Immature natural killer cell (primary cell): ENCODE data around the gene MAMDC4. TPM values are rescaled to one million over a fixed set of nuclear protein-coding genes. Genes with fewer than 3 reads are reported as not detected.
A peak's percentile ranks its signal among the peaks of the same experiment; 100 is the strongest.
"Not testable (repeated sequence)": the region's sequence is repeated elsewhere in the genome, so short reads cannot be mapped to it uniquely, and the experiment has no call there.

ENCODE experiments used
- DNase-seq, 3 donors: peaks; one replicate each; pipeline ENCODE4 v3.0.0; 2022; ENCODE audit warnings: mixed read lengths in 1 of 3
- H3K27ac Mint-ChIP-seq, 6 donors: one replicate each; pipeline ENCODE4 v1.8.0; 2020; ENCODE audit warnings: mixed read lengths in 6 of 6, mild to moderate bottlenecking in 5 of 6, inconsistent platforms in 4 of 6, moderate library complexity in 3 of 6
- H3K27me3 Mint-ChIP-seq, 3 donors: one replicate each; pipeline ENCODE4 v1.8.0; 2020 to 2021; ENCODE audit warnings: low read depth in 3 of 3, mild to moderate bottlenecking in 3 of 3, mixed read lengths in 3 of 3, moderate library complexity in 3 of 3, inconsistent platforms in 1 of 3
- H3K36me3 Mint-ChIP-seq, 3 donors: one replicate each; pipeline ENCODE4 v1.8.0; 2020; ENCODE audit warnings: mixed read lengths in 3 of 3, inconsistent platforms in 2 of 3, mild to moderate bottlenecking in 2 of 3
- H3K4me1 Mint-ChIP-seq, 2 donors: one replicate each; pipeline ENCODE4 v1.8.0; 2020; ENCODE audit warnings: inconsistent platforms in 2 of 2, mild to moderate bottlenecking in 2 of 2, mixed read lengths in 2 of 2, moderate library complexity in 1 of 2
- H3K4me3 Mint-ChIP-seq, 5 donors: one replicate each; pipeline ENCODE4 v1.8.0; 2020; ENCODE audit warnings: mild to moderate bottlenecking in 5 of 5, mixed read lengths in 5 of 5, inconsistent platforms in 3 of 5, moderate library complexity in 3 of 5
- H3K9me3 Mint-ChIP-seq, 6 donors: one replicate each; pipeline ENCODE4 v1.8.0; 2020; ENCODE audit warnings: mild to moderate bottlenecking in 6 of 6, mixed read lengths in 6 of 6, inconsistent platforms in 4 of 6, moderate library complexity in 3 of 6
- polyA plus RNA-seq, 3 donors: library from polyadenylated mRNA; unstranded; fragments of 300-500 nt; fragmentation: Illumina TruSeq; gene quantifications; one replicate each; pipeline ENCODE4 v1.2.3, GENCODE V29; 2021

MAMDC4 gene
- polyA plus RNA-seq, 3 donors from 2014 or later: 0.19 TPM; not detected in 2

GRCh38 chr9:136838314-136839228 lies 13.6 kb upstream of the MAMDC4 start:
- no peak for DNase-seq
- Mint-ChIP-seq H3K27me3 (peaks cover 3 to 6% (median 4%) of the 10 kb centered on the region in 3 donors), H3K9me3 (no peaks in the 10 kb centered on the region), H3K36me3 (peaks cover 0 to 4% (median 0%) of the 10 kb centered on the region in 3 donors), H3K4me3 (no peak overlapping the region), H3K4me1 (peaks cover 2 to 9% of the 10 kb centered on the region in 2 donors), H3K27ac (no peak overlapping the region)

GRCh38 chr9:136839229-136840139 lies 12.7 kb upstream of the MAMDC4 start:
- no peak overlapping the region for H3K4me3 Mint-ChIP-seq
- H3K27me3 Mint-ChIP-seq: peaks cover 7 to 10% (median 8%) of the 10 kb centered on the region in 3 donors
- peaks cover 0 to 4% (median 0%) of the 10 kb centered on the region in 3 donors for H3K36me3 Mint-ChIP-seq
- peaks cover 4 to 11% of the 10 kb centered on the region in 2 donors for H3K4me1 Mint-ChIP-seq
- peak overlapping the region in 1 of 6 donors; percentile 22 for H3K27ac Mint-ChIP-seq
- DNase-seq: no peak
- no peaks in the 10 kb centered on the region for H3K9me3 Mint-ChIP-seq

GRCh38 chr9:136840140-136840876 lies 11.8 kb upstream of the MAMDC4 start:
- Mint-ChIP-seq H3K4me3 (no peak overlapping the region), H3K4me1 (peaks cover 4 to 14% of the 10 kb centered on the region in 2 donors), H3K27me3 (peaks cover 9 to 14% (median 12%) of the 10 kb centered on the region in 3 donors), H3K27ac (peak overlapping the region in 2 of 6 donors; percentile 22 to 28), H3K36me3 (peaks cover 0 to 4% (median 0%) of the 10 kb centered on the region in 3 donors), H3K9me3 (no peaks in the 10 kb centered on the region)
- DNase-seq: no peak

- Mint-ChIP-seq H3K27me3 (peaks cover 11 to 19% (median 17%) of the 10 kb centered on the region in 3 donors), H3K4me1 (peaks cover 4 to 14% of the 10 kb centered on the region in 2 donors), H3K9me3 (no peaks in the 10 kb centered on the region), H3K36me3 (peaks cover 0 to 4% (median 0%) of the 10 kb centered on the region in 3 donors), H3K4me3 (no peak overlapping the region), H3K27ac (no peak overlapping the region)
- DNase-seq: no peak
Measured at GRCh38 chr9:136840877-136841645, 11.1 kb upstream of the MAMDC4 start.

- H3K9me3 Mint-ChIP-seq, H3K36me3 Mint-ChIP-seq, DNase-seq: not testable (repeated sequence)
- peaks cover 4 to 14% of the 10 kb centered on the region in 2 donors for H3K4me1 Mint-ChIP-seq
- peaks cover 16 to 24% (median 22%) of the 10 kb centered on the region in 3 donors for H3K27me3 Mint-ChIP-seq
- peak overlapping the region; percentile 88 to 93 (median 89) for H3K4me3 Mint-ChIP-seq
- H3K27ac Mint-ChIP-seq: peak overlapping the region; percentile 68 to 93 (median 82)
Measured at GRCh38 chr9:136841646-136842379, 10.3 kb upstream of the MAMDC4 start.

GRCh38 chr9:136842380-136842948 lies 9.7 kb upstream of the MAMDC4 start, which contains the start of gene AJM1:
TSS of gene AJM1 (plus strand) at chr9:136842478. CDS start at chr9:136844415, 1,937 bp downstream.
- Mint-ChIP-seq H3K4me3 (peak within 1 kb of the TSS; percentile 88 to 93 (median 89)), H3K4me1 (peaks cover 5 to 14% of the 10 kb centered on the region in 2 donors), H3K27me3 (peaks cover 18 to 27% (median 26%) of the 10 kb centered on the region in 3 donors), H3K27ac (peak within 1 kb of the TSS; percentile 68 to 94 (median 90))
- not testable (repeated sequence) for H3K9me3 Mint-ChIP-seq, H3K36me3 Mint-ChIP-seq
- DNase-seq: peak; percentile 81 to 83 (median 82)

- H3K36me3 Mint-ChIP-seq, H3K9me3 Mint-ChIP-seq: not testable (repeated sequence)
- peak in 2 of 3 donors; percentile 25 to 34 for DNase-seq
- Mint-ChIP-seq H3K4me1 (peaks cover 11 to 21% of the 10 kb centered on the region in 2 donors), H3K27ac (peak overlapping the region; percentile 86 to 94 (median 92)), H3K4me3 (peak overlapping the region; percentile 80 to 88 (median 85)), H3K27me3 (peaks cover 22 to 35% (median 32%) of the 10 kb centered on the region in 3 donors)
Measured at GRCh38 chr9:136843159-136843800, 8.9 kb upstream of the MAMDC4 start.

GRCh38 chr9:136843801-136844740 lies 8.1 kb upstream of the MAMDC4 start:
- Mint-ChIP-seq H3K27ac (peak overlapping the region; percentile 86 to 94 (median 92)), H3K27me3 (peaks cover 26 to 41% (median 36%) of the 10 kb centered on the region in 3 donors), H3K4me3 (peak overlapping the region; percentile 80 to 88 (median 85)), H3K4me1 (peaks cover 11 to 22% of the 10 kb centered on the region in 2 donors)
- DNase-seq: peak; percentile 65 to 70 (median 70)
- not testable (repeated sequence) for H3K36me3 Mint-ChIP-seq, H3K9me3 Mint-ChIP-seq

GRCh38 chr9:136844761-136845464 lies 7.2 kb upstream of the MAMDC4 start:
- Mint-ChIP-seq H3K4me1 (peaks cover 11 to 24% of the 10 kb centered on the region in 2 donors), H3K27ac (peak overlapping the region in 3 of 6 donors; percentile 39 to 65 (median 62)), H3K27me3 (peaks cover 30 to 47% (median 39%) of the 10 kb centered on the region in 3 donors), H3K9me3 (no peaks in the 10 kb centered on the region), H3K36me3 (peaks cover 0 to 3% (median 3%) of the 10 kb centered on the region in 3 donors), H3K4me3 (peak overlapping the region in 4 of 5 donors; percentile 21 to 54 (median 52))
- DNase-seq: no peak
